Measurements from ENCODE around the gene OGFRL1. TPM values are rescaled to one million over a fixed set of nuclear protein-coding genes. Genes with fewer than 3 reads are reported as not detected.

The OGFRL1 gene
- total RNA-seq, 2 donors from 2014 or later: 8.6 to 22.6 TPM

GRCh38 chr6:71333697-71334096 is 45.1 kb downstream of the OGFRL1 start:
- WGBS, 2 donors: 75 to 76% methylated on average over 2 of the region's 2 CpGs
- intact Hi-C loops (cut with DNase I): no loop called here
- TF ChIP-seq CTCF (IDR thresholded peaks at IDR 0.05) (no peak), POLR2A (IDR thresholded peaks at IDR 0.05) (no peak)
- DNase-seq (peak in 1 of 4 donors; percentile 31), ATAC-seq (peak; percentile 48)
- Histone ChIP-seq H3K9me3 (no peaks in the 10 kb centered on the region), H3K36me3 (replicated peaks in 1 of 2; ENCODE audit: insufficient read depth in 1 of 2, low read depth in 2 of 2) (no peaks in the 10 kb centered on the region), H3K4me3 (no peak overlapping the region), H3K4me1 (no peaks in the 10 kb centered on the region), H3K27ac (no peak overlapping the region), H3K27me3 (no peaks in the 10 kb centered on the region)

GRCh38 chr6:71334768-71335167 is 46.2 kb downstream of the OGFRL1 start:
- intact Hi-C loops (cut with DNase I): no loop called here
- no peaks in the 10 kb centered on the region for H3K4me1 ChIP-seq
- no peak overlapping the region for H3K27ac ChIP-seq
- TF ChIP-seq CTCF (IDR thresholded peaks at IDR 0.05) (no peak), POLR2A (IDR thresholded peaks at IDR 0.05) (no peak)
- no peaks in the 10 kb centered on the region for H3K27me3 ChIP-seq
- no peak overlapping the region for H3K4me3 ChIP-seq
- H3K9me3 ChIP-seq: no peaks in the 10 kb centered on the region
- DNase-seq (no peak), ATAC-seq (no peak)
- H3K36me3 ChIP-seq (replicated peaks in 1 of 2; ENCODE audit: insufficient read depth in 1 of 2, low read depth in 2 of 2): no peaks in the 10 kb centered on the region

- TF ChIP-seq CTCF (IDR thresholded peaks at IDR 0.05): no peak
- no peak for TF ChIP-seq POLR2A (IDR thresholded peaks at IDR 0.05)
- no peak for ATAC-seq
- intact Hi-C loops (cut with DNase I): no loop called here
Observed at GRCh38 chr6:71335544-71335943, 46.9 kb downstream of the OGFRL1 start.

GRCh38 chr6:71336901-71337300 is 48.3 kb downstream of the OGFRL1 start:
- no peak for ATAC-seq
- DNase-seq: no peak
- no peaks in the 10 kb centered on the region for H3K4me1 ChIP-seq
- TF ChIP-seq POLR2A (IDR thresholded peaks at IDR 0.05): no peak
- no peak for TF ChIP-seq CTCF (IDR thresholded peaks at IDR 0.05)
- intact Hi-C loops (cut with DNase I): no loop called here
- no peaks in the 10 kb centered on the region for H3K9me3 ChIP-seq
- no peaks in the 10 kb centered on the region for H3K36me3 ChIP-seq (replicated peaks in 1 of 2; ENCODE audit: insufficient read depth in 1 of 2, low read depth in 2 of 2)
- H3K4me3 ChIP-seq: no peak overlapping the region
- no peak overlapping the region for H3K27ac ChIP-seq
- 72 to 83% methylated on average over 2 of the region's 2 CpGs for WGBS, 2 donors
- no peaks in the 10 kb centered on the region for H3K27me3 ChIP-seq

More at GRCh38 chr6:71335544-71335943, 46.9 kb downstream of the OGFRL1 start:
- no peak overlapping the region for H3K27ac ChIP-seq
- H3K4me3 ChIP-seq: no peak overlapping the region
- H3K9me3 ChIP-seq: no peaks in the 10 kb centered on the region
- H3K27me3 ChIP-seq: no peaks in the 10 kb centered on the region
- H3K36me3 ChIP-seq (replicated peaks in 1 of 2; ENCODE audit: insufficient read depth in 1 of 2, low read depth in 2 of 2): no peaks in the 10 kb centered on the region
- DNase-seq: no peak
- H3K4me1 ChIP-seq: no peaks in the 10 kb centered on the region

- DNase-seq (no peak), ATAC-seq (no peak)
- Histone ChIP-seq H3K4me1 (no peaks in the 10 kb centered on the region), H3K27me3 (no peaks in the 10 kb centered on the region), H3K4me3 (no peak overlapping the region), H3K9me3 (no peaks in the 10 kb centered on the region), H3K36me3 (replicated peaks in 1 of 2; ENCODE audit: insufficient read depth in 1 of 2, low read depth in 2 of 2) (no peaks in the 10 kb centered on the region), H3K27ac (no peak overlapping the region)
- TF ChIP-seq CTCF (IDR thresholded peaks at IDR 0.05): no peak
- no peak for TF ChIP-seq POLR2A (IDR thresholded peaks at IDR 0.05)
- 81 to 85% methylated on average over 4 of the region's 4 CpGs for WGBS, 2 donors
- intact Hi-C loops (cut with DNase I): no loop called here
Observed at GRCh38 chr6:71338540-71339316, 50.1 kb downstream of the OGFRL1 start.

Data from body of pancreas (tissue), 4 donors.